ENCODE data around the gene SEMA5B.

Gene SEMA5B

DNA sequence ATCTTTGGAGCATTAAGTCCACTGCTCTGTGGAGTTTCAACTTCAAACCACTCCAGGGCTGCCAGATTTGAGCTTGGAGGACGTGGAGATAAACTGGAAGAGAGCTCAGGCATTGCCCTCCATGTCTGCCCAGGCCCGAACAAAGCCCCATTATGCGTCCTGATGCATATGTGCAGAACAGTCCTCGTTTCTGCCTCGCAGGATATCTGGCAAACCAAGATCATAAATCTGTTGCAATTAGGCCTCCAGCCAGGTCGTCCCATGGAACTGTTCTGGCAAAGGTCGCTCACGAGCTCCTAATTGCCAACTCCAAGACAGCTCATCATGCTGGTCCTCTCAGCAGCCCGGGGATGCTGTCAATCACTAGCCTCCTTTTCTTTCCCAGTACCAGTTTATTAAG, 91.2 kb downstream of the SEMA5B start:
- TF ChIP-seq, protein P1, sequence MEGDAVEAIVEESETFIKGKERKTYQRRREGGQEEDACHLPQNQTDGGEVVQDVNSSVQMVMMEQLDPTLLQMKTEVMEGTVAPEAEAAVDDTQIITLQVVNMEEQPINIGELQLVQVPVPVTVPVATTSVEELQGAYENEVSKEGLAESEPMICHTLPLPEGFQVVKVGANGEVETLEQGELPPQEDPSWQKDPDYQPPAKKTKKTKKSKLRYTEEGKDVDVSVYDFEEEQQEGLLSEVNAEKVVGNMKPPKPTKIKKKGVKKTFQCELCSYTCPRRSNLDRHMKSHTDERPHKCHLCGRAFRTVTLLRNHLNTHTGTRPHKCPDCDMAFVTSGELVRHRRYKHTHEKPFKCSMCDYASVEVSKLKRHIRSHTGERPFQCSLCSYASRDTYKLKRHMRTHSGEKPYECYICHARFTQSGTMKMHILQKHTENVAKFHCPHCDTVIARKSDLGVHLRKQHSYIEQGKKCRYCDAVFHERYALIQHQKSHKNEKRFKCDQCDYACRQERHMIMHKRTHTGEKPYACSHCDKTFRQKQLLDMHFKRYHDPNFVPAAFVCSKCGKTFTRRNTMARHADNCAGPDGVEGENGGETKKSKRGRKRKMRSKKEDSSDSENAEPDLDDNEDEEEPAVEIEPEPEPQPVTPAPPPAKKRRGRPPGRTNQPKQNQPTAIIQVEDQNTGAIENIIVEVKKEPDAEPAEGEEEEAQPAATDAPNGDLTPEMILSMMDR (IDR thresholded peaks at IDR 0.05; ENCODE audit: control insufficient read depth, insufficient read depth, low read depth, low read length, missing control alignments), result no peak
- no peak overlapping the region for H3K4me3 ChIP-seq (ENCODE audit: control insufficient read depth, low read depth, low read length)
- DNase-seq (ENCODE audit: low read depth), result no peak

DNA sequence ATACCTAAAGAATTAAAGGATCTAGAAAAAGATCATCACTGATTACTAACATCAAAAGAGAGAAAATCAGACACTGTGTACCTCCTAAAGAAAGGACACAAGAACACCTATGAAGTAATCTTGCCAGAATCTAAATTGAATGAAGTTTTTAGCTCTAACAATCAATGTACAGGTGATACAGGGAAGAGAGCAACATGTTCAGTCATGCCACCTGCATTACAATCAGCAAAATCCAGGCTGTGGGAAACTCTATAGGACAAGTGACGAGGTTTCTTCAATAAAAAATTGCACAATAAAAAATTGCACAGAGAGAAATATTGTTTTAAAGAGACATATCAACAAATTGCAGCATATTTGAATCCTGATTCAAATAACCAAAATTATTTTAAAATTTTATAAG, 93.3 kb downstream of the SEMA5B start:
- TF ChIP-seq, protein P1 (IDR thresholded peaks at IDR 0.05; ENCODE audit: control insufficient read depth, insufficient read depth, low read depth, low read length, missing control alignments), result no peak
- DNase-seq (ENCODE audit: low read depth), result no peak
- H3K4me3 ChIP-seq (ENCODE audit: control insufficient read depth, low read depth, low read length), result no peak overlapping the region

DNA sequence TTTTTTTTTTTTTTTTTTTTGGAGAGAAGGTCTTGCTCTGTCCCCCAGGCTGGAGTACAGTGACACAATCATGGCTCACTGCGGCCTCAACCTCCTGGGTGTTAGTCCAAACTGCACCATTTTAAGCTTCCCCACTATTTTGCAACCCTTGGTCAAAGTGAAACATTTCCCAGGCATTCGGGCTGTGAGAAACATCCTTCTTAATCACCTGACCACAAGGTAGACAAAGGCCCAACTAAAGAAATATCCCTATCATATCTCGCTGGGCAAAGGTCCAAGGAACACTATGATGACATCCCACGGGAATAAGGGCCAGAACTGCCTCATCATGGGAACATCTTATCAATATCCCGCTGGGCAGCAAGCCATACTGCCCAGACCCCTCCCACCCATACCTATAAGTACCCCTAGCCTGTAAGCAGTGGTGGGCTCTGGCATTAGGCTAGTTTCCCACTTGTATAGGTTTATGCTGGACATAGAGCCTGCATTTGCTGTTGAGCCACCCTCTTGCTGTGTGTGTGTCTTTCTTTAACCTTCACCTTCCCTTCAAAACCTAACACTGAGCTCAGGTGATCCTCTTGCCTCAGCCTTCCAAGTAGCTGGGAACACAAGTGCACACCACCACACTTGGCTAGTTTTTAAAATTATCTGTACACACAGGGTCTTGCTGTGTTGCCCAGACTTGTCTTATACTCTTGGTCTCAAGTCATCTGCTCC, 95.2 kb downstream of the SEMA5B start:
- no peak overlapping the region for H3K4me3 ChIP-seq (ENCODE audit: control insufficient read depth, low read depth, low read length)
- TF ChIP-seq, protein P1 (IDR thresholded peaks at IDR 0.05; ENCODE audit: control insufficient read depth, insufficient read depth, low read depth, low read length, missing control alignments), result no peak

DNA sequence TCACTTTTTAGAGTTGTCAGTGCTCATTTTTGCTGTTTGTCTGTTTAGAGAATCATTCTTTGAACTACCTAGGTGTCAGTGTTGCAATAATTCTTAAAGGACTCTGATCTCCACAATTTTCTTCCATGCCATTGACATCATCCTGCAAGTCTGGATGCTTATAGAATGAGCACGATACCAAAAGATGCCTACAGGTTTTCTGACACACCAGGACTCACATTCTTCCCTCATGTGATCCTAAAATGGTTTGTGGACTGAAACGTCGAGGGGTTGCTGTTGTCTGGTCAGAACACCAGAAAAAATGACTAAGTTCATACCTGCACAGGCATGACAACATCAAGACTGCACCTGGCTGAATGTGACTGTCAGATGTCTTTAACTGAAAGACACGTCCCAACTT, 95.9 kb downstream of the SEMA5B start:
- TF ChIP-seq, protein P1 (IDR thresholded peaks at IDR 0.05; ENCODE audit: control insufficient read depth, insufficient read depth, low read depth, low read length, missing control alignments), result no peak
- no peak for DNase-seq (ENCODE audit: low read depth)
- no peak overlapping the region for H3K4me3 ChIP-seq (ENCODE audit: control insufficient read depth, low read depth, low read length)

More for the DNA sequence above, 95.2 kb downstream of the SEMA5B start:
- no peak for DNase-seq (ENCODE audit: low read depth)

DNA sequence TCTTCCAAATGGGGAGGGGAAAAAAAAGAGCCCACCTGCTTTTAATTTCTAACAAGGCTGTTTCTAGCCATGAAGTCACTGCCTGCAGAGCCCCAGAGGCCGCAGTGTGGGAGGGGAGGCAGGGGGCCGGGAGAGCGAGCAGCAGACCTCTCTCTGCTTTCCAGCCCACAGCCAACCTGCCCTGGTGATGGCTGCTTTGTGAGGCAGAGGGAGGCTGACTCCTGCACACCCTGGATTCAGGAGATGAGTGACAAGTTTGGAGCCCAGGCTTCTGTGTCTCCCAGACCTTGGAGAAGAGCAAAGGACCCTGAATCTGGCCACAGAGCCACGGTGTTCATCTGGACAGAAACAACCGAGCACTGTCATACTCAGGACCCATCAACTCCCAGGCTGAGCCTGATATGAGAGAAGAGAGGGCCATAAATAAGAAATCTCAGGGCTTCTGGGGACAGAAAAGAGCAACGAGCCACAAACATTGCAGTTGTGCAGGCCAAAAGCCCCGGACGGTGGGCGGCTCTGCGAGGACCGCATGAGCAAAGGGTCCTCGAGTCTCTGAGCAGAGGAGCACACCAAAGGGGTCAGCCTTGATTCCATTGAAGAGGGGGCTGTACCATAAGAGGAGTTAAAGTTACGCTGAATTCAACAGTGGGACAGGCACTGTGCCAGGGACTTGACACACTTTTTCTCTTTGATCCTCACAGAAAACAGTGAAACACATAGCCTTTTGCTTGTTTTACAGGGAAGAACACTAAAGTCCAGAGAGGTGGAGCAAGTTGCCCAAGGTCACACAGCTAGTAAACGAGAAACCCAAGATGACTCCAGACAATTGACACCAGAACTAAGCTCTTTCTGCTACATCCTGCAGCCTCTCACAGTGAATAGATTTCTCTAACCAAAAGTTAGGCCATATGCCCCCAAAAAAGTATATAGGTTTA, 97.2 kb downstream of the SEMA5B start:
- TF ChIP-seq, protein P1 (IDR thresholded peaks at IDR 0.05; ENCODE audit: control insufficient read depth, insufficient read depth, low read depth, low read length, missing control alignments), result no peak
- no peak for DNase-seq (ENCODE audit: low read depth)
- H3K4me3 ChIP-seq (ENCODE audit: control insufficient read depth, low read depth, low read length), result no peak overlapping the region

DNA sequence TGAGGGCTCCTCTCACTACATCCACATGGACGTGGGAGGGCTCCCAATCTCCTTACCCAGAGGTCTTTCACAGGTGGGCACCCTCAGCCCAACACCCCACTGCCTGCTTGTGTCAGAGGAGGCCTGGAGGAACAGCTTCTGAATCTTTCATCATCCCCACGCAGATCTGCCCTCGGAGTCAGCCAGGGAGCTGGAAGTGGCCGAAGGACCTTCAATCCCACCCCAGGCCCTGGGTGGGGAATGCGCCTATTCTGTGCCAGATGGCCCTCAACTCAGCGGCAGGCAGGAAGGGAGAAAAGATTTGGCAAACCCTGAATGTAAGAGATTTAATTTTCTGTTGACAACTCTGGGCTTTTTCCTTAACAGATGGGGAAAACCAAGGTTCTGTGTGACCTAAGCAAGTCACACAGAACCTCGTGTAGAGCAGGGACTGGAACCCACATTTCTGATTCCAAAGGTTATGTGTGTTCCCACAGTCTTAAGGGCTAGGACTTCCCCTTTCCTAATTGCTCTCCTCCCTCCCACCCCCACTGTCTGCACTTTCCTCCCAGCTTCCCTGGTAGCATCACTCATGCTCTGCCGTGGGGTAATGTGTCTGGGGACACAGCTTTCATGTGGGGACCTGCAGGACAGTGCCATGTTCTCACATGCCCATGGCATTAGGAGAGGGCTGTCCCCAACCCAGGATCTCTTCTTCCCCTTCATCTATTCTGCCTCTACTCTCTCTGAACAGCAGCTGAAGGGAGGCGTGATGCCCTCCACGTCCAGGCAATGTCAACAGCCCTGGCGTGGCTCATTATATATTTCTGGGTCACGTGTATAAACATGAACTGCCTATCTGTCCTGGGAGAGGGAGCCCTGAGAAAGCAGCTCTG, 98.1 kb downstream of the SEMA5B start:
- TF ChIP-seq, protein P1 (IDR thresholded peaks at IDR 0.05; ENCODE audit: control insufficient read depth, insufficient read depth, low read depth, low read length, missing control alignments), result no peak
- H3K4me3 ChIP-seq (ENCODE audit: control insufficient read depth, low read depth, low read length), result no peak overlapping the region
- no peak for DNase-seq (ENCODE audit: low read depth)
